H7 (cell line): Measurements from ENCODE around the gene PRR16. TPM values are rescaled to one million over a fixed set of nuclear protein-coding genes. Genes with fewer than 3 reads are reported as not detected.
"Not testable (repeated sequence)": the region's sequence is repeated elsewhere in the genome, so short reads cannot be mapped to it uniquely, and the experiment has no call there.

Experiments
- DNase-seq: peaks from one replicate; pipeline ENCODE4 v3.0.0; 2012
- H3K27me3 ChIP-seq: 2 replicates; pipeline ENCODE4 v1.6.0; 2011; ENCODE audit warnings: mild to moderate bottlenecking, low read length; ENCODE audit not compliant: control insufficient read depth, insufficient read depth
- H3K36me3 ChIP-seq: replicated peaks from 2 replicates; pipeline ENCODE4 v1.5.1; 2011; ENCODE audit warnings: low read length; ENCODE audit not compliant: control insufficient read depth, insufficient read depth
- H3K4me3 ChIP-seq: 2 replicates; pipeline ENCODE4 v1.5.1; 2011; ENCODE audit warnings: low read depth, mild to moderate bottlenecking, control low read depth, low read length, moderate library complexity; ENCODE audit not compliant: insufficient read depth
- total RNA-seq: library from RNA; depleted of rRNA; stranded (reverse); fragments of >200 nt; shearing (Covaris generic); gene quantifications from 2 replicates; pipeline ENCODE4 v1.2.3, GENCODE V29; 2014

PRR16 gene
- total RNA-seq, 1 experiment from 2014 or later = not detected

DNA sequence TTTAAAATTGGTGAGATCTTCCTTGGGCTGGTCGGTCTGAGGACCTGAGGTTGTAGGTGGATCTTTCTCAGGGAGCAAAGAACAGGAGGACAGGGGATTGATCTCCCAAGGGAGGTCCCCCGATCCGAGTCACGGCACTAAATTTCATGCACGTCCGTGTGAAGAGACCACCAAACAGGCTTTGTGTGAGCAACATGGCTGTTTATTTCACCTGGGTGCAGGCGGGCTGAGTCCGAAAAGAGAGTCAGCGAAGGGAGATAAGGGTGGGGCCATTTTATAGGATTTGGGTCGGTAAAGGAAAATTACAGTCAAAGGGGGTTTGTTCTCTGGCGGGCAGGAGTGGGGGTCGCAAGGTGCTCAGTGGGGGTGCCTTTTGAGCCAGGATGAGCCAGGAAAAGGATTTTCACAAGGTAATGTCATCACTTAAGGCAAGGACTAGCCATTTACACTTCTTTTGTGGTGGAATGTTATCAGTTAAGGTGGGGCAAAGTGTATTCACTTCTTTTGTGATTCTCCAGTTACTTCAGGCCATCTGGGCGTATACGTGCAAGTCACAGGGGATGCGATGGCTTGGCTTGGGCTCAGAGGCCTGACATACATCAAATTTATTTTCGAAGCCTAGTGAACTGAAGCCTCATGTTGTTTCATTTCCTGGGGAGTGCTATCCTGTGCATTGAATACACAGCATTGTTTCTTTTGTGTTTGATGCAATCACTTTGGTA lies 238.9 kb downstream of the PRR16 start:
- Histone ChIP-seq H3K4me3 (peak overlapping the region; percentile 57), H3K27me3 (peaks cover 19% of the 10 kb centered on the region)
- not testable (repeated sequence) for H3K36me3 ChIP-seq, DNase-seq

DNA sequence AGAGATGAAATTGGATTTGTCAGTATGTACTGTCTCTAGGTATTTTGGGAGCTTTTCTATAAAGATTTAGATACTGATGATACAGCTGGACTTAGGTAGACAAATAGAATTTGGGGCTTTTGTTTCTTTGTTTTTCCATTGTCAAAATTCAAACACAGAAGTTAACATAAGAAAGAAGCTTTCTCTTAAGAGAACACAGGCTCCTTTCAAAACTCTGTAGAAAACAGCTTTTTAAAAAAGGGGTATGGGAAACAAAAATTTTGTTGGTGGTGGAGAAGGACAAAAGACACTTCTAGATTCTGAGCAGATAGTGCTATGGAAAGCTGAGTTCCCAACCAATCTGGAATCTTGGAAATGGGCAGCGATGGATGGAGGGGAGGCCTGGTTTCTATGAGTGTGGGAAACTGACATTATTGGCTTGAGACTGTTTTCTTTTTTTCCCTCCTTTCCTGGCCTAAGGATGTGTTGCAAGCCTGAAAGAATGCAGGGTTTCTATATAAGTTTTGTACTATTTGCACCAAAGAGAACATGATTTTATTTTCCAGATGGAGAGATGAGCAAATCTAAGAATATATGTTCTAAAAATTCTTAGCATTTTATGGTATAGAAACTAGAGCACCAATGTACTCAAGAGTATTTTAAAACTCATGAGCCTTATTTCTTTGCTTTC lies 240.0 kb downstream of the PRR16 start:
- Histone ChIP-seq H3K36me3 (no peaks in the 10 kb centered on the region; the same call in none of the 2 replicates), H3K4me3 (no peak overlapping the region), H3K27me3 (peaks cover 26% of the 10 kb centered on the region)
- no peak for DNase-seq

DNA sequence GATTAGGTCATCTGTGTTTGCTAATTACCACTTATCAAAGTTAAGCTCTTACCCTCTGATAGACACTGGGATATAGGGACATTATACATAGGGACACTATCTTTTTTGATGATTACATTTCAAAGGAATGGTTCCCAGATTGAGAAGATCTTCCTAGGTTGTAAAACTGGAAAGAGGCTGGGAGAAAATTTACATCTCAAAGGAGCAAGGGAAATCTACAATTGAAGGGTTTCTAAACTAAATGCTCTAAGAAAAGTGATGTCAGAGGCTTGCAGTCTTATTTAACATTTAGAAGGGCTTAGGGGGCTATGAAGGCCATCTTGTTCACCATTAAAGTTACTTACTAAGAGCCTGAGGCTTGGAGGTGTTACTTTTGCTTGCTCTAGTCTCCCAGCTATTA lies 242.8 kb downstream of the PRR16 start:
- H3K36me3 ChIP-seq = no peaks in the 10 kb centered on the region
- no peak overlapping the region for H3K4me3 ChIP-seq
- DNase-seq = no peak
- H3K27me3 ChIP-seq = peaks cover 26% of the 10 kb centered on the region

DNA sequence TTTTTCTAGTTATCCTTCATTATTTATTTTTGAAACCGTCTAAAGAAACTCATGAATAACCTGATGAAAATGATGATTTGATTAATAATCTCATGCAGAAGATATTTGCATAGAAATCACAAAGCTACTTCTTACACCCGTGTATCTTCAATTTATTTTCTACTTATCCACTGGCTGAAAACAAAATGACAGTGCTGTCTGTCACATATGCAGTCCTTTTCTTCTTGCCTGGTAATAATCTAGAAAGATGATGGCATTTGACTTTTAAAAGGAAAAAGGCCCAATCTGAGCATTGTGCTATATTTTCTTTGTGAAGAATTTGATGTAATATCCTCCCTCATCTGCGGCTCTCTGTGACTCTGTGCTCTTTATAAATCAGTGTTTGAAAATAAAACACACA lies 253.3 kb downstream of the PRR16 start:
- no peak for DNase-seq
- no peak overlapping the region for H3K4me3 ChIP-seq
- no peaks in the 10 kb centered on the region for H3K36me3 ChIP-seq
- no peaks in the 10 kb centered on the region for H3K27me3 ChIP-seq

DNA sequence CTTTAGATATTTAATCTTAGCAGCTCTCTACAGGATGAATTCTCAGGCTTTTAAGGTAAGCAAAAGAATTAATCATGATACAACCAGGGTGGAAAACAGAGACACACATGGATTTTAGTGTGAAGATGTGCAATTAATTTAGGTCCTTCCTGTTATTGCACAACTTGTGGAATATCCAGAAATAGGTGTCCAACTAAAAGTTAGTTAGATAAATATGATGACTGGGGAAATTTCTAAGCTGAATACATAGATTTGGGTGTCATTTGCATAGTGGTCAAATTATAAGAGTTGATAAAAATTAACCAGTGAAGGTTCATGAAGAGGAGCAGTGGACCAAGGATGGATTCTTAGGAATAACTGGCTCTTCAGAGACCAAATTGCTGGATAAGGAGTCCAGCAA lies 266.1 kb downstream of the PRR16 start:
- H3K36me3 ChIP-seq = no peaks in the 10 kb centered on the region
- DNase-seq = no peak
- H3K4me3 ChIP-seq = no peak overlapping the region
- no peaks in the 10 kb centered on the region for H3K27me3 ChIP-seq

DNA sequence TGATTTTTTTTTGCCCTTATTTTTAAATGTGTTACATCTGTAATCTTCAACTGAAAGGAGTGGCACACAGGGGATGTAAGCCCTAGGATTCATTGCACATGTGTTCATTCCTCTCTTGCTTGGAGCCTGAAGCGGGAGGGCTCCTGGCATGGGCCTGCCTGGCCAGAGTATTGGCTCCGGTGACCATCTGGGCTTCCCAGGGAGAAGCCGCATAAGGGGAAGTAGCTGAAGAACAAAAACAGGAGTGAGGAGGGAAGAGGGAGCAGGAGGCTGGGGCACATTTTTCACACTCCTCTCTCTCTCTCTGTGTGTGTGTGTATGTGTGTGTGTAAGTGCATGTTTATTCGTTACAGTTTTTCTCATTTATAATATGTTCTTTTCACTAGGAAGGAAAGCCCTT lies 269.9 kb downstream of the PRR16 start:
- no peaks in the 10 kb centered on the region for H3K27me3 ChIP-seq
- peak; percentile 12 for DNase-seq
- no peak overlapping the region for H3K4me3 ChIP-seq
- H3K36me3 ChIP-seq = no peaks in the 10 kb centered on the region

DNA sequence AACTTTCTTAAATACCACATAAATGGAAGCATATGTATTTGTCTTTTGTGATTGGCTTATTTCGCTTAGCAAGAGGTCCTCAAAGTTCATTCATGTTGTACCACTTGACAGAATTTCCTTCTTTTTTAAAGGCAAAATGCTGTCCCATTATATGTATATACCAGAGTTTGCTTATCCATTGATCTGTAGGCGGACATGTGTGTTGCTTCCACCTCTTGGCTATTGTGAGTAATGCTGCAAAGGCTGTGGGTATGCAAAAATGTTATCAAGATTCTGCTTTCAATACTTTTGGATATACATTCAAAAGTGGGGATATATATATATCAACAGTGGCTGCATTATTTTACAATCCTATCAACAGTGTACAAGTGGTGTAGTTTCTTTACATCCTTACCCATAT lies 271.0 kb downstream of the PRR16 start:
- DNase-seq = no peak
- Histone ChIP-seq H3K36me3 (no peaks in the 10 kb centered on the region), H3K27me3 (no peaks in the 10 kb centered on the region), H3K4me3 (no peak overlapping the region)
